NCI-H2227 treated with DMSO at 0.1 percent for 48 hours (cell line): ENCODE data around the gene TOLLIP.
"Not testable (repeated sequence)": the region's sequence is repeated elsewhere in the genome, so short reads cannot be mapped to it uniquely, and the experiment has no call there.

Source experiments
- DNase-seq: peaks from one replicate; lab custom pipeline; 2025; lab: John Stamatoyannopoulos, UW

TOLLIP gene

GRCh38 chr11:1263010-1263409, 46.4 kb downstream of the TOLLIP start:
- DNase-seq: no peak

- peak; percentile 76 for DNase-seq
These were observed 47.0 kb downstream of the TOLLIP start for GRCh38 chr11:1262172-1263006.

- no peak for DNase-seq
These were observed 48.0 kb downstream of the TOLLIP start for GRCh38 chr11:1261241-1262071.

GRCh38 chr11:1260620-1261019, 48.8 kb downstream of the TOLLIP start:
- DNase-seq: no peak

GRCh38 chr11:1260023-1260501, 49.4 kb downstream of the TOLLIP start:
- DNase-seq: no peak

- no peak for DNase-seq
These were observed 49.9 kb downstream of the TOLLIP start for GRCh38 chr11:1259561-1259960.

GRCh38 chr11:1259076-1259461, 50.4 kb downstream of the TOLLIP start:
- DNase-seq: no peak

- DNase-seq: no peak
These were observed 50.9 kb downstream of the TOLLIP start for GRCh38 chr11:1258401-1259075.

GRCh38 chr11:1257916-1258315, 51.5 kb downstream of the TOLLIP start:
- DNase-seq: no peak

- no peak for DNase-seq
These were observed 52.1 kb downstream of the TOLLIP start for GRCh38 chr11:1257366-1257765.

- no peak for DNase-seq
These were observed 53.0 kb downstream of the TOLLIP start for GRCh38 chr11:1256257-1257045.

- DNase-seq: no peak
These were observed 54.3 kb downstream of the TOLLIP start for GRCh38 chr11:1255151-1255550.

- no peak for DNase-seq
These were observed 54.7 kb downstream of the TOLLIP start for GRCh38 chr11:1254733-1255132.

- no peak for DNase-seq
These were observed 55.3 kb downstream of the TOLLIP start for GRCh38 chr11:1254086-1254648.

GRCh38 chr11:1253103-1253485, 56.3 kb downstream of the TOLLIP start:
- DNase-seq: no peak

GRCh38 chr11:1252371-1253102, 56.9 kb downstream of the TOLLIP start:
- no peak for DNase-seq

GRCh38 chr11:1251236-1251770, 58.1 kb downstream of the TOLLIP start:
- DNase-seq: no peak

- DNase-seq: not testable (repeated sequence)
These were observed 59.0 kb downstream of the TOLLIP start for GRCh38 chr11:1250411-1250810.

- DNase-seq: not testable (repeated sequence)
These were observed 60.5 kb downstream of the TOLLIP start for GRCh38 chr11:1248951-1249350.

GRCh38 chr11:1247026-1247425, 62.4 kb downstream of the TOLLIP start:
- DNase-seq: not testable (repeated sequence)
